D341Med (cell line): Measurements from ENCODE around the gene SIGLEC6.

Experiments
- DNase-seq: peaks from one replicate; pipeline ENCODE4 v3.0.0; 2012; ENCODE audit warnings: low spot score

SIGLEC6 gene

GRCh38 chr19:51548213-51548651, 16.8 kb upstream of the SIGLEC6 start:
- DNase-seq: no peak

DNA sequence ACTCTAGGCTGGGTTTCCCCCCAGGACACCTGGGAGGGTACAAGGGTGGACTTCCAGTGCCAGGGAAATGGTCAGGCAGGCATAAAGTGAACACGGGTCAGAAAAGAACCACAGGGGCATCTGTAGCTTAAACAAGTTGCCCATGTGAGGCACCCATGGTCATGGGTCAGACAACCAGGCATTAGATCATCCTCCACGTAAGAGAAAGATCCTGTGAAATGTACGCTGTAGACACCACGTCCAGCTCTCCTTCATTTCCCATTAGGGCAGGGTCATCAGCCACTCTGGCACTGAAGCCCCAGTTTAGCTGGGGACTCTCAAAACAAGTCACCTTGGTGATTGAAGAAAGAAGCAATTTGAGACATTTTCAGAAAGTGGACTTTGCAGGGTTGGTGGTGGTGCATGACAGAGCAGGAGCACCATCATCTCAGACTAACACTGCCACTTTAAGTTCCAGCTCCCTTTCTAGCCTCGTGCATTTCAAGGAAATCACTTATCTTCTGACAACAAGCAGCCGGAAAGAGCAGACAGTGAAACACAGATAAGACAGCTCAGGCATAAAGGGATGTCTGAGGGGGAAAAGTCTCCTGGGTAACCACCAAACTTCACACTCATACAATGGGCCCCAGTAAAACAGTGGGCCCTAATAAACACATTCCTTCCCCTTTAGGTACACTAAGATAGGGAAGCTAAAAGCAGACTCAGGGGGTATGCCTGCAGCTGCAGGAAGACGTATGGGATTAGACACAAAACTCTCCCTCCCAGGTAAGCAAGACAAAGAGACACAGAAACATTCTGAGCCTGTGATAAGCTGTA, 16.1 kb upstream of the SIGLEC6 start:
- DNase-seq: no peak

DNA sequence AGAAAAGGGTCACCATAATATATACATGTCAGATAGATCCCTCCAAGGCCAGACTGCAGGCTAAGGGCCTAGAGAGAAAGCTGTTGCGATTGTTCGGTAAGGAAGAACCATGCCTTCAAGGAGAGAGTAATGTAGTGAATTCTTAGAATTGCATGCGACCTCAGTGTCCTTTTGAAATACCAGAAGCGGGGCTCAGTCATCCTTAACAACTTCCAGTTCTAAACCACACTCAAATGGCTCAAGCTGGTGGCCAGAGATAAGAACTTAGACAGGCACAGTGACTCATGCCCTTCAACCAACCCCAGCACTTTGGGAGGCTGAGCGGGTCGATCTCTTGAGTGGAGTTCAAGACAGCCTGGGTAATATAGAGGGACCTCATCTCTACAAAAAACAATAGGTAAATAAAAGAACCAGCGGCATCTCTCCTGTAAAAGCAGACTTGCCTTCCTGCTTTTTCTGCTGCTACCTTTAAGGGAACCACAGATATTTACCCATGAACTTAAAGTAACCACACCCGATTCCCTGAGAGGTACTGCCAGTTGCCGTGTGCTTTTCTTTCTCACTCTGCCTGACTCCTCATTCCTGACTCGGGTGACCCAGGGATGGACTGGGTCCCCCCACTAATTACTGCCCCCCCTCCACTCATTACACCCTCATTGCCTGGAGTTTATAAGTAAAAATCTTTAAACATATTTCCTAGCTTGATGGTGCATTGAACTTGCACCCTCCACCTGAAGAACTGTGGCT, 15.4 kb upstream of the SIGLEC6 start:
- DNase-seq: no peak

DNA sequence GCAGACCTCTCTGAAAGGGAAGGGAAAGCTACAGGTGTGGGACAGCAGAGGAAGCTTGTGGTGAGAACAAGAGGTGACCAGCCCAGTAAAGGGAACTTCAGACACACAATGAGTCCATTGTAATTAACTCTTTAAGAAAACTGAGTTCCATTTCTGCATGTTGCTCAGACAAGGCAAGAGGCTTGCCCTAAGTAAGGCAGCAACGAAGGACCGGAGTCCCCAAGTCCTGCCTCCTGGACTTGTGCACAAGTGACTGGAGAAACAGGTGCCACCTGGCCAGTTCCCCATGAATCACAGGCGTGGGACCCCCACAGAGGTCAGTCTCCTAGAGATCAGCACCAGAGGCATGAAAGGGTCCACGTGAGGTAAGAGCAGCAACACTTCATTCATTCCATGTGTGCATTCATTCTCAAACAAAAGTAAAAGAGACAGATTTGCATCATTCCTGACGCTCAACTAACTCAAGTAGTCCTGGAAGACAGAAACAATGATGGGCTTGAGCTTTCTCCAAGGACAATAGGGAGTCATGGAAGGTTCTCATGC, 14.7 kb upstream of the SIGLEC6 start:
- no peak for DNase-seq

DNA sequence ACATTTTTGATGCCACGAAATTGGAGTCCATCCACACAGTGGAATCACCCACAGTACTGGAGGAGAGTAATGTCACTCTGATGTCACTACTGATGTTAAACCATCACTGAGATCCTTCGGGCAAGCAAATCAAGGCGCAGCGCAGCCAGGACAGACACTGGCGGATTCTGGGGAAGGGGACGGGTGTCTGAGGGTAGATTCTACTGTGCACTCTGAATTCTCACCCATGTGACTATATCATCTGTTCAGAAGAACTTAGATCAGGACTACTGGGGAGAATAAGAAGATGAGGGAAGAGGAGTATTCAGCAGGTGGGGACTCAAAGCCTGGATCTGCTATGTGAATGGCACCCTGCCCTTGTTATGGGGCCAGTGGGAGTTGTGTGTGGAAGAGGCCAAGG, 12.6 kb upstream of the SIGLEC6 start:
- no peak for DNase-seq

DNA sequence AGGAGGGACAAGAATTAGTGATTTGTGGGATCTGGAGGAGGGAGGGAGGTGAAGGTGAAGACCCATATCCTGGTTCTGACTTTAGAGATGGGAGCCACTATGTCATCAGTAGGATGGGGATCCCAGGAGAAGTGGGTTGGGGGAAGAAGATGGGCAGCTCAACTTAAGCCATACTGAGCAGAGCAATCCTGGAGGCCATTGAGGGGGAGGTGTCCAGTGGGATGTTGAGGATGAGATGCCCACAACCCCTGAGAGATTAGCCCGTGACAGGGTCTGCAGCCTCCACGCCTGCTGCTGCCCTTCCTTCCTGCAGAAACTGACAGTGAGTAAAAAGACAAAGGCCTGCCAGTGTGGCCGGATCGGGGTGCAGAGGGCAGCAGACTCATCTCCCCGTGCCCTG, 11.2 kb upstream of the SIGLEC6 start:
- no peak for DNase-seq

GRCh38 chr19:51541458-51542357, 10.2 kb upstream of the SIGLEC6 start:
- peak; percentile 17 for DNase-seq

GRCh38 chr19:51539821-51540366, 8.4 kb upstream of the SIGLEC6 start:
- no peak for DNase-seq

- no peak for DNase-seq
These were observed 4.1 kb upstream of the SIGLEC6 start for GRCh38 chr19:51535535-51535934.

DNA sequence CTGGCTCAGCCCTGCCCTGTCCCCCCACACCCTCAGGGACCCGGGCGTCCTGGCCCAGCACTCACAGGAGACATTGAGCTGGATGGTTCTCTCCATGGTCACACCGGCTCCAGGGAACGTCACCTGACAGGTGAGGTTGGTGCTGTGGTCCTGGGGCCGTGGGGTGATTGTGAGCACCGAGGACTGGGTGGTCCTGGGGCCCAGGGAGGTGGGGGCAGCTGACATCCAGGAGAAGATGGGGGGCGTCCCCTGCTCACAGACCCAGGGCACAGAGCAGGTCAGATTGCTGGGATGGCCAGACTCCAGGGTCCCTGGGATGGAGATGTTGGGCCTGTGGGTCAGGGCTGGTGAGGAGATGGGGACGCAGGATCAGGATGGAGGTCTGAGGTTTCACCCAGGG, 854 bp downstream of the SIGLEC6 start:
- no peak for DNase-seq

- no peak for DNase-seq
These were observed 2.2 kb downstream of the SIGLEC6 start for GRCh38 chr19:51529301-51529700.

GRCh38 chr19:51525651-51526050, 5.8 kb downstream of the SIGLEC6 start:
- no peak for DNase-seq

GRCh38 chr19:51524666-51525264, 6.7 kb downstream of the SIGLEC6 start:
- DNase-seq: no peak

- no peak for DNase-seq
These were observed 9.7 kb downstream of the SIGLEC6 start for GRCh38 chr19:51521781-51522180.

GRCh38 chr19:51521357-51521756, 10.1 kb downstream of the SIGLEC6 start:
- DNase-seq: no peak

GRCh38 chr19:51520728-51521127, 10.7 kb downstream of the SIGLEC6 start:
- DNase-seq: no peak

GRCh38 chr19:51514866-51515481, 16.5 kb downstream of the SIGLEC6 start:
- peak; percentile 53 for DNase-seq

DNA sequence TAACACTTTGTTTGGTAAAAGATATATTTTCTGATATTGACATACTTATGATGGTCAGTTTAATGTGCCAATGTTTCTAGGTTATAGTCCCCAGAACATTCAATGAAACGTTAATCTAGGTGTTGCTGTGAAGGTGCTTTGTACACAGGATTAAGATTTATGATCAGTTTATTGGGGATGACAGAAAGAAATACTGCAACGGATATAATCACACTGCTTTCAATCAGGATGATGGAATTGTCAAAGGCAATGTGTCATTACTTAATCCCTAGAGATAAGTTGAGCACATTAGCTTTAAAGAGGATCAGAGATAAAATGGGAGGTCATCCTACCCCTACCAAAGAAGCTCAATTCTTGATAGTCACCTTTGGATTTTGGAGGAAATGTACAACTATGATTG, 17.5 kb downstream of the SIGLEC6 start:
- DNase-seq: no peak

GRCh38 chr19:51511353-51511752, 20.1 kb downstream of the SIGLEC6 start:
- DNase-seq: peak; percentile 59

DNA sequence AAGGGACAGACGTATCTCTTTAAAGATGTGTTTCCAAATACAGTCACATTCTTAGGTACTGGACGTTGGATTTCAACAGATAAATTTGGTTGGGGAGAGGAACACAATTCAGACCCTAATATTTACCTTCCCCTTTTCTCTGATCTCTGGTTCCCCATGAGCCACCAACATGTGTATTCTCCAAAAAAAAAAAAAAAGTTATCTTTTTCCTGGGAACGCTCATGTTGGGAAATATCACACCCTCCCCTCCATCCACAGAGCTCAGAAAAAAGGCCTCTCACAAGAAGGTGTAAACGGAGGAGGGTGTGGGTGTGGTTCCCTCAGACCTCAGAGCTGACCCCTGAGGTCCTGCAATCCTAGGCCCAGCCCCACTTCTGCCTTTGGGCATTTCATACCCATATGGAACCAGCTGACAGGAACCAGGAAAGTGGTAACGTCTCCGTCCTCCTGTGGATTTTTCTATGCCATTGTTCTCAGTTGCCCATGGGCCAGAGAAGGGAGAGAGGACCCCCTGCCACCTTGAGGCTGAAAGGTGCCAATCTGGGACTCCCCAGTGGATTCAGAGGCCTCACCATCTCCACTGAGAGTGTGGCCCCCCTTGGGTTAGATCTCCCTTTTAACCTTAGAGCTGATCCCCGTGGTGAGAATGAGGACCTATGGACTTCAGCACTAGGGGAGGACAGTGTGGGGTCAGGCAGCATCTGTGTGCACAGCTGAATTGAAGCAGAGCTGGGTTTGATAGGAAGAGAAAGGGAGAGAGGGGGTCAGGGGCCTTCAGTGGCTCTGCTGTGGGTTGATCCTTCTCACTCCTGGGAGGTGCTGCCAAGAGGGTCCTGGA, 21.4 kb downstream of the SIGLEC6 start:
- no peak for DNase-seq
